K562 (cell line): ENCODE data around the gene UQCRC1. TPM values are rescaled to one million over a fixed set of nuclear protein-coding genes. Genes with fewer than 3 reads are reported as not detected.

Experiments used
- COPS2 ChIP-seq: fragments of 450-650 bp; conservative IDR thresholded peaks from 2 replicates; pipeline ENCODE4 v1.6.1; 2016; ENCODE audit warnings: mild to moderate bottlenecking, moderate library complexity
- ELF2 ChIP-seq: fragments of 250-450 bp; sonication (Bioruptor Pico); IDR thresholded peaks from 2 replicates; pipeline ENCODE4 v1.5.0; 2021; ENCODE audit warnings: mild to moderate bottlenecking
- ESRRA ChIP-seq: fragments of 450-650 bp; IDR thresholded peaks from 2 replicates; pipeline ENCODE4 v1.6.1; 2014; ENCODE audit warnings: low read depth, mild to moderate bottlenecking, moderate library complexity, borderline replicate concordance
- FOXJ2 ChIP-seq: fragments of 200-800 bp; sonication (Bioruptor generic); IDR thresholded peaks from 2 replicates; pipeline ENCODE4 v1.6.1; 2016; ENCODE audit warnings: missing genetic modification characterization, missing compliant biosample characterization
- GABPB1 ChIP-seq: sonication (generic); formaldehyde crosslinking; IDR thresholded peaks from 2 replicates; pipeline ENCODE4 v1.8.0; 2022; ENCODE audit warnings: mild to moderate bottlenecking, missing genetic modification reagents
- HIVEP1 ChIP-seq: fragments of 250-450 bp; sonication (Bioruptor Pico); IDR thresholded peaks from 2 replicates; pipeline ENCODE4 v1.4.0; 2020; ENCODE audit warnings: mild to moderate bottlenecking
- KDM1A ChIP-seq, 2 experiments: fragments of 450-650 bp; IDR thresholded peaks; 2 replicates each; pipeline ENCODE4 v1.6.1; 2016; ENCODE audit warnings: mild to moderate bottlenecking in 2 of 2
- KDM5B ChIP-seq: fragments of 200-600 bp; sonication (generic); IDR thresholded peaks from 2 replicates; pipeline ENCODE4 v1.6.1; 2012; ENCODE audit warnings: low read depth, mild to moderate bottlenecking, moderate library complexity, low read length, control low read depth, inconsistent platforms; ENCODE audit not compliant: insufficient replicate concordance
- MTA1 ChIP-seq: fragments of 450-650 bp; IDR thresholded peaks from 2 replicates; pipeline ENCODE4 v1.6.1; 2017; ENCODE audit warnings: borderline replicate concordance
- PHF21A ChIP-seq: fragments of 450-650 bp; IDR thresholded peaks from 2 replicates; pipeline ENCODE4 v1.6.1; 2017; ENCODE audit warnings: low read depth, borderline replicate concordance
- REST ChIP-seq, 2 experiments: fragments of 450-650 bp; formaldehyde crosslinking in 1 of 2; IDR thresholded peaks; 2 replicates each; pipeline versions ENCODE4 v1.4.0 to v1.6.1; 2014 to 2020; ENCODE audit warnings: mild to moderate bottlenecking in 2 of 2, borderline replicate concordance in 1 of 2, low read depth in 1 of 2
- ZC3H11A ChIP-seq: IDR thresholded peaks from 2 replicates; pipeline ENCODE4 v1.6.1; 2012; ENCODE audit warnings: low read depth, low read length, improper control_type of control experiment
- ZFP36 ChIP-seq: fragments of 150-350 bp; IDR thresholded peaks from 2 replicates; pipeline ENCODE4 v1.6.1; 2018; ENCODE audit warnings: low read length, low read depth; ENCODE audit not compliant: partially characterized antibody
- ZNF253 ChIP-seq: fragments of 250-450 bp; sonication (Bioruptor Pico); conservative IDR thresholded peaks from 2 replicates; pipeline ENCODE4 v1.6.1; 2021; ENCODE audit warnings: mild to moderate bottlenecking
- ZNF280A ChIP-seq: fragments of 450-650 bp; IDR thresholded peaks from 2 replicates; pipeline ENCODE4 v1.6.1; 2018; ENCODE audit warnings: mild to moderate bottlenecking, low read depth; ENCODE audit not compliant: partially characterized antibody
- ZNF316 ChIP-seq: fragments of 450-650 bp; IDR thresholded peaks from 2 replicates; pipeline ENCODE4 v1.6.1; 2016
- ZNF431 ChIP-seq: sonication (generic); formaldehyde crosslinking; IDR thresholded peaks from 2 replicates; pipeline ENCODE4 v1.8.0; 2022; ENCODE audit warnings: mild to moderate bottlenecking, missing genetic modification reagents
- ZNF551 ChIP-seq: fragments of 250-450 bp; sonication (Bioruptor Pico); IDR thresholded peaks from 2 replicates; pipeline ENCODE4 v1.5.0; 2021; ENCODE audit warnings: mild to moderate bottlenecking, moderate library complexity
- ZNF699 ChIP-seq: fragments of 250-450 bp; sonication (Bioruptor Pico); IDR thresholded peaks from 2 replicates; pipeline ENCODE4 v1.8.0; 2021; ENCODE audit warnings: mild to moderate bottlenecking, moderate library complexity; ENCODE audit not compliant: insufficient replicate concordance
- polyA plus RNA-seq, 8 experiments: library from polyadenylated mRNA; depleted of rRNA in 4 of 8; stranded (reverse) in 5 of 8; unstranded in 3 of 8; fragments of >200 nt; fragmentation: Nextera tagmentation in 2 of 8; fragmentation: Illumina TruSeq in 1 of 8; extraction: Ambion mirVana in 2 of 8; extraction: Trizol in 1 of 8; gene quantifications; 2 replicates each; pipeline versions ENCODE4 v1.2.1 to v1.2.3, GENCODE V29; 2011 to 2014; ENCODE audit warnings: inconsistent platforms in 1 of 8, missing spikeins in 1 of 8
- total RNA-seq, 7 experiments: library from RNA; depleted of rRNA in 6 of 7; stranded (reverse); fragments of >200 nt in 6 of 7; fragmentation: Illumina TruSeq in 2 of 7; extraction: Trizol in 2 of 7; gene quantifications; 2 replicates each; pipeline versions ENCODE4 v1.2.1 to v1.2.3, GENCODE V29; 2011 to 2021; ENCODE audit warnings: low replicate concordance in 1 of 7

UQCRC1 gene
- total and polyA plus RNA-seq, 9 of the 15 experiments (the other 6 are each of a cell fraction or from before 2014, with no cell fraction given) = 125 to 424 (median 268) TPM

DNA sequence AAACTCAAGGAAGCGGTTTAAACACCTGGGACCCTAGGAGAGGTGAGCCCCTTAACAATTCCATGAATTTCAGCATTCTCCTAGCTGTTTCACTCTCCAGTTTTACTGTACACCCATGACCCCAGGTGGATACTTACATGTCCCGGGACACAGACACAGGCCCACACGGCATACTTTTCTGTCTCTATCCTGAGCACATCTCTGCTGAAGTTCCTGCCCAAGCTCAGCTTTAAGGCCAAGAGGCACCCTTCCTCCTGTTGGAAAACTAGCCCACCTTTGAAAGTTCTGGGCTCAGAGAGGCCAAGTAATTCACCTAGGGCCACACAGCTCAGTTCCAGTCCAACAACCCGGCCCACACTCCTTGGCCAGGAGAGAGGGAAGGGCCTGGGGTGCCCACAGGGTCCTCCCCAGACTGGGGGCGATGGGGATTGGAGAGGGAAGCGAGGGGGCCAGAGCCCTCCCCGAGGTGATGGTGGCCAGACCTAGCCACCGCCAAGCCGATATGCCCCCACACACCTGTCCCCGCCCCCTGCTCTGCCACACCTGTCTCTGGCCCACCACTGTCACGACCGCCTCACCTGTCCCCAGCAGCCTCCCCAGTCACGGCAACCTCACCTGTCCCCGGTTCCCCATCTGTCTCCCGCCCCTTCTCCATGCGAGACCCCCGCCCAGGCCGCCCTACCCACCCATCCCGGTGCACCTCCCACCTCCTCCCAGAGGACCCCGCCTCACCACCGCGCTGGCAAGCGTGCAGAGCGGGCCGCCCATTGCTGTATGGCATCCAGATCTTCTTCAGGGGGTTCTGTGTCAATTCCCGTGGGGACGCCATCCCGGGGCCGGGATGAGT lies 53.3 kb downstream of the UQCRC1 start (continued):
- TF ChIP-seq REST (IDR thresholded peaks at IDR 0.05; ENCODE audit: borderline replicate concordance) (no peak), REST (CRISPR knock-in tag; IDR thresholded peaks at IDR 0.05; ENCODE audit: low read depth) (no peak), ZNF280A (no peak), MTA1 (no peak), PHF21A (no peak), ZNF316 (no peak), KDM5B (peak; percentile 70), ESRRA (no peak), HIVEP1 (no peak), ZC3H11A (no peak), ZFP36 (peak; percentile 73), ZNF699 (CRISPR knock-in tag) (no peak), FOXJ2 (tag) (no peak), ZNF253 (no peak), KDM1A (IDR thresholded peaks at IDR 0.05) (peak in 1 of 2 experiments; percentile 41; a peak in 2 of 4 replicates), COPS2 (no peak), ZNF551 (CRISPR knock-in tag) (no peak), GABPB1 (CRISPR knock-in tag) (no peak), ZNF431 (CRISPR knock-in tag) (no peak), ELF2 (CRISPR knock-in tag) (no peak)
